ENCODE results near the gene ZNF804A.
"Not testable (repeated sequence)": the region's sequence is repeated elsewhere in the genome, so short reads cannot be mapped to it uniquely, and the experiment has no call there.

The ZNF804A gene

DNA sequence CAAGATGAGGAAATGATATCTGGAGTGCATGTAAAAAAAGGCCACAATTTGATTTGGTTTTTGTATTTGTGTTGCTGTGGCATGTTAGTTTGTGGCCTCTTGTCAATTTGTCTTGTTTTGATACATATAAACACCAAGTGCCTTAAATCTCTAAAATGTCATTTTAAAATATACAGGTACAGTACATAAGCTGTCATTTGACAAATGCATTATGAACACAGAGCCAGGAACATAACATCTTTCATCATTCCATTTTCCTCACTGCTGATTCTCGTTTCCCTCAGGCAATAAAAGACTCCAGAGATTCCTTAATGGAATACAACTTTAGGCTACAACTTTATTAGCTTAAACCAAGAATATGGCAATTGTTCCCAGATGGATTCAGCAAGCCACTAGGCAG is 217.5 kb downstream of the ZNF804A start:
- DNase-seq (ENCODE audit: low read depth in 1 of 2, low spot score in 1 of 2) = no peak

DNA sequence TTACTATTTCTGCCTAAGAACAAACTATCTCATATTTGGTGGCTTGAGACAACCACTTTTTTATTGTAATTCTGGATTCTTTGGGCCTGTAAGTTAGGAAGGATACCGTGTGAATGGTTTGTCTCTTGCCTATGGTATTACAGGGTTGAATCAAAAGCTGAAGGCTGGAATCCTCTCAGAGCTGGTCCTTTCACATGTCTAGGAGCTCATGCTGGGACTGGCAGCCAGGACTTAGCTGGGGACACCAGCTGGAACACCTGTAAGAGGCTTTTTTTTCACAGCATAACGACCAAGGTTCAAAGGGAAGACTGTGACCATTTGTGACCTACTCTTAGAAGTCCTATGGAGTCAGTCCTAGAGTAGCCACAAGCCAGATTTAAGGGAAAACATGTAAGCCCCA is 226.3 kb downstream of the ZNF804A start:
- no peak for DNase-seq (ENCODE audit: low read depth in 1 of 2, low spot score in 1 of 2)

DNA sequence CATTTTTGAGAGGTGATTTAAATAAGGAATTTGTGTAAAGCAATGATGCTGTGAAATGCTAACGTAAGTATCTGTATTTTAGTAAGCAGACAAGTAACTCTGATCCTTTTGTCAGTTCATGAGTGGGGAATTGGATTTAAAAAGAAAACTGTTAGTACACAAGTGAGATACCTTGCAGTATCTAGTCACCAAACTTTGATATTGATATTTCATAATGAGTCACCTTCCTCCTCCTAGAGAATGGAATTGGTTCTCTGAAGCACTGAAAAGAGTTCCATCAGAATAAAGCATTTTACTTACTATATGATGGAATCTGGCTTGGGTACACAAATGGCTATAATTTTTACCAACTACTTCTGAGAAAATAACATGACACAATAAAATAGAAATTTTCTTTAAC is 232.2 kb downstream of the ZNF804A start:
- DNase-seq (ENCODE audit: low read depth in 1 of 2, low spot score in 1 of 2) = no peak

DNA sequence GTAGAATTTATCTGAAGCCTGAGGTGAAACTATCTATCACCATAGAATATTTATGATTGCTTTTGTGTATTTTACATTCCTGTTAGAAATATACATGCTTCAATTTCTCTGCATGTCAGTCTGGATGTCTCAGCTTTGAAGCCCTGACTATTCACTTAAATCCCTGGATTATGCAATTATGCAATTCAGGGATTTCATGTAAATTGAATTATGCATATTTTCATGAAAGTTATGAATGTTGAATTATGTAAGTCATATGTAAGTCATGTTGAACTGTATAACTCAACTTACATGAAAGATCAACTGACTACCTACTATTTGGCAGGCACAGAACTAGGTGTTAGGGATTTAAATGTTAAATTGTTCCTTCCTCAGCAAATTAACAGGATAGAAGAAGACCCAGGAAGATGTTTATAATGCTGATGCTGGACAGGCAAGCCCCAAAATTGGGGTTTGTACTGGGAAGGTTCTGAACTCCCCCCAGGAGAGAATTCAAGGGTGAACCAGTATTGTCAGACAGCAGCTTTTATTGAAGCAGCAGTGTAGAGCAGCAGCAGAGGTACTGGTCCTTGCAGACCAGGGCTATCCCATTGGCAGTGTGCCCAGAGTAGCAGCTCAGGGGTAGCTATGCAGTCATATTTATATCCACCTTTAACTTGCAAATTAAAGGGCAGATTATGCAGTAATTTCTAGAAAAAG is 236.5 kb downstream of the ZNF804A start:
- no peak for DNase-seq (ENCODE audit: low read depth in 1 of 2, low spot score in 1 of 2)

DNA sequence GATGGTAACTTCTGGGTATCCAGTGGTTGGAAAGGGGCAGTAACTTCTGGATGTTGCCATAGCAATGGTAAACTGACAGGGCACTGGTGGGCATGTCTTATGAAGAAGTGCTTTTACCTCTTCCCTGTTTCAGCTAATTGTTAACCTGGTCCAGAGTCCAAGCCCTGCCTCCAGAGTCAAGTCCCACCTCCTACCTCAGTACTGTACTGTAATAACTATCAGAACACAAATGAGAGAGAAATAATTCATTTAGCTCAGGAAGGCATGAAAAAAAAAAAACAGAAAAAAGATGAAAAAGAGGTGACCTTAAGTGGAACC is 237.0 kb downstream of the ZNF804A start:
- no peak for DNase-seq (ENCODE audit: low read depth in 1 of 2, low spot score in 1 of 2)

DNA sequence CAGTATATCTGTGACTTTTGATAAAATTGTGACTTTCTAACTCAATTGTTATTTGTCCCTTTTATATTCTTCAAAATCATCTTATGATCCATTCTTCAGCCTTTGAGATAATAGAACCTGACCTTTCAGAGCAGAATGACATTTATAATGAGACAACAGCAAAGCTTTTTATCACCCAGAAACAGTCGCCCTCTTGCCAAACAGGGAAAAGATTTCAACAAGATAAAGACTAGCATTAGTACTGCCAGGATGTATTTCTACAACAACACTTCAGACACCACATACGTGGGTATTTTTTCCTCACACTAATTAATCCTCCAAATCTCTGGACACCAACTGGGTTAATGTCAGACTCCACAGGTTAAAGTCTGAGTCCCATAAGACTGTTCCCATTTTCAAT is 249.0 kb downstream of the ZNF804A start:
- no peak for DNase-seq (ENCODE audit: low read depth in 1 of 2, low spot score in 1 of 2)

DNA sequence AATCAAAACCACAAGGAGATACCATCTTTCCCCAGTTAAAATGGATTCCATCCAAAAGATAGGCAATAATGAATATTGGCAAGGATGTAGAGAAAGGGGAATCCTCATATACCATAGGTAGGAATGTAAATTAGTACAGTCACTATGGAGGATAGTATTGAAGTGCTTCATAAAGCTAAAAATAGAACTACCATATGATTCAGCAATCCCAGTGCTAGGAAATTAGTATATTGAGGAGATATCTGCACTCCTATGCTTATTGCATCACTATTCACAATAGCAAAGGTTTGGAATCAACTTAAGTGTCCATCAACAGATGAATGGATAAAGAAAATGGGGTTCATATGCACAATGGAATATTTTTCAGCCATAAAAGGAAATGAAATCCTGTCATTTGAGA is 251.2 kb downstream of the ZNF804A start:
- no peak for DNase-seq (ENCODE audit: low read depth in 1 of 2, low spot score in 1 of 2)

DNA sequence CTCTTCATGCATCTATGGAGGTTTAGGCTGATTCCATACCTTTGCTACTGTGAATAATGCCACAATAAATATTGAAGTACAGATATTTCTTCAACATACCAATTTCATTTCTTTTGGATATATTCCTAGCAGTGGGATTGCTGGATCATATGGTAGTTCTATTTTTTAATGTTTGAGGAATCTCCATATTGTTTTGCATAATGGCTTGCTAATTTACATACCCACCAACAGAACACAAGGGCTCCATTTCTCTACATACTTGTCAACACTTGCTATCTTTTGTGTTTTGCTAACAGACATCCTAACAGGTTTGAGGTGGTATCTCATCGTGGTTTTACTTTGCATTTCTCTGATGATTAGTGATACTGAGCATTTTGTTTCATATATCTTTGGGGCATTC is 253.2 kb downstream of the ZNF804A start:
- DNase-seq (ENCODE audit: low read depth in 1 of 2, low spot score in 1 of 2) = no peak

DNA sequence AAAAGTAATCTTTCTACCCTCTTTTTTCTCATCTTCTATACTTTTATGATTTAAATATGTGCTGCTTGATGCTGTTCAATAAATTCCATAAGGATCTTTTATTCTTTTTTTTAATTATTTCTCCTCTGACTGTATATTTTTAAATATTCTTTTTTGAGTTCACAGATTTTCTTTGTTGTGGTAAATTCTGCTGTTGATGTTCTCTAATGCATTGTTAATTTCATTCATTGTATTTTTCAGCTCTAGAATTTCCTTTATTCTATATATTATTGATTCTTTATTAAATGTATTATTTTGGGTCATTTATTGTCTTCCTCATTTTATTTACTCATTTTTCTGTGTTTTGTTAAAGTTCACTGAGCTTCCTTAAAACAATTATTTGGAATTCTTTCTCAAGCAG is 260.9 kb downstream of the ZNF804A start:
- DNase-seq (ENCODE audit: low read depth in 1 of 2, low spot score in 1 of 2) = no peak

DNA sequence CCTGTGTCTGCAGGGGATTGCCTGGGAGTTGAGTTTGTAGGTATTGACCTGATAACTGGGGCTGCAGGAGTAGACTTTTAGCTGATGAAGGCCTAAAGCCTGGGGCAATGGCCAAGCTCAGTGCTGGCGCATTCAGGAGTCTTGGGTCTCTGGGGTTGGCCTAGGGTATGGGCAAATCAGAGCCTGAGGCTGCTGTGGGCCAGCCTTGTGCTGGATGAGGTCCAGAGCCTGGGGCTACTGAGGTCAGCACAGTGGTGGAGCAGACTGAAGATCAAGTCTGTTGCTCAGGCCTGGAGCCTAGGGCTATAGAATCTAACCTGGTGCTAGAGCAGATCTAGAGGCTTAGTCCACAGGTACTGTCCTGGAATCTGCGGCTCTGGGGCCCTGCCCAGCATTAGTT is 262.4 kb downstream of the ZNF804A start:
- DNase-seq (ENCODE audit: low read depth in 1 of 2, low spot score in 1 of 2) = no peak

DNA sequence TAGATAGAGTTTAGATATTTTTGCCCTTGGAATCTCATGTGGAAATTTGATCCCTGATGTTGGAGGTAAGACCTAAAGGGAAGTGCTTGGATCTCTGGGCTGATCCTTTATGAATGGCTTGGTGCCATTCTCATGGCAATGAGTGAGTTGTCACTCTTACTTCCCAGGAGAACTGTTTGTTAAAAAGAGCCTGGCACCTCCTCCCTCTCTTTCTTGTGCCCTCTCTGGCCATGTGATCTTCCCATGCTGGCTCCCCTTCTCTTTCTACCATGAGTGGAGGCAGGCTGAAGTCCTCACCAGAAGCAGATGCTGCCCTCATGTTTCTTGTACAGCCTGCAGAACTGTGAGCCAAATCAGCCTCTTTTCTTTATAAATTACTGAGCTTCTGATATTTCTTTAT is 276.9 kb downstream of the ZNF804A start:
- DNase-seq (ENCODE audit: low read depth in 1 of 2, low spot score in 1 of 2) = no peak

DNA sequence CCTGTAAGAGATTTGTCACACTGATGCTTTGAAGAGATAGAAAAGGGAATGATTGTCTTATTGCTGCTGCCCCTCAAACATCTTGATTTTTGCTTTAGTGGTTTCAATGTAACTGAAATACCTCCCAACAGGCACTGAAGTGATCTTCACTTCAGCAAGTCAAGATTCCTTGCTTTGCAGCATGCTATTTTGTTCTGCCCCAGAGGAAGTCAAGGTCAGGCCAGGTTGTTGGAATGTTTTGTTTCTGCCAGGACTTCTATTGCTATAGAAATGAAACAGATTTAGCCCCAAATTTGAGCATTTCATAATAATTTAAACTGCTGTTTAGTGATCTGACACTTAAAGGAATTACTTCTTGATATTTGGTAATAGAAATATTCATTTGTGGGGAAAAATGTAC is 277.6 kb downstream of the ZNF804A start:
- no peak for DNase-seq (ENCODE audit: low read depth in 1 of 2, low spot score in 1 of 2)

DNA sequence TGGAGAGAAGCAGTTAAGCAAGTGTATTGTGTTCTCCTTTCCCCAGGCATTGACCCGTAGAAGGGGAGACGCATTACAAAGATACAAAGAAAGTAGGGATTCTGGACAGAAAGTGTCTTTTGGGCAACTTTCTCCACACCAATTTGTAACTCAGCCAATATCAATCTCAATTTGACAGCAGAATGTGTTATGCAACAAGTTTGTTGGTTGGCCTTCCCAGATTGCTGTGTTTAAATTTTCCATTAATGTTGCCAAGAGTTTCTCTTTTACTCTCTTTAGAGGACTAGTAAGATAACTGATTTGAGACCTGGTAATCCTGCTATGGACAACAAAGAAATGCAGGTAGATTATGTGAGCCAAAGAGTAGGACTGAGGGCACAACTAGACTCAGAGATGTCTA is 279.6 kb downstream of the ZNF804A start:
- no peak for DNase-seq (ENCODE audit: low read depth in 1 of 2, low spot score in 1 of 2)

DNA sequence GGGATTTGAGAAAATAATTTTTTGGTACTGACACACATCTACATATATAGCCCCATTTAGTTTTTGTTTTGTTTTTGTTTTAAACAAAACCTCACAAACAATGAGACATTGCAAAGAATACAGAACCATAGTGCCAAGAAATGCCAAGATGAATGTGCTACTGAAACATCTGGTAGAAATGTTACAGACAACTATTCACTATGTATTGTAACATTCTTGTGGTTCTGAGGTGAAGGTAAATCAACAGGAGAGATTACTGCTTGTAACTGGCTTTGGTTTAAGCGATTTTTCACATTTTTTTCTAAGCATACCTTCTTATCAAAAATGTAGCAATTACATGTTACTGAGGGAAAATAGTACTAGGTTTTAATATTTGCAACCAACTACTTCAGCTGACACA is 281.3 kb downstream of the ZNF804A start:
- DNase-seq (ENCODE audit: low read depth in 1 of 2, low spot score in 1 of 2) = no peak

DNA sequence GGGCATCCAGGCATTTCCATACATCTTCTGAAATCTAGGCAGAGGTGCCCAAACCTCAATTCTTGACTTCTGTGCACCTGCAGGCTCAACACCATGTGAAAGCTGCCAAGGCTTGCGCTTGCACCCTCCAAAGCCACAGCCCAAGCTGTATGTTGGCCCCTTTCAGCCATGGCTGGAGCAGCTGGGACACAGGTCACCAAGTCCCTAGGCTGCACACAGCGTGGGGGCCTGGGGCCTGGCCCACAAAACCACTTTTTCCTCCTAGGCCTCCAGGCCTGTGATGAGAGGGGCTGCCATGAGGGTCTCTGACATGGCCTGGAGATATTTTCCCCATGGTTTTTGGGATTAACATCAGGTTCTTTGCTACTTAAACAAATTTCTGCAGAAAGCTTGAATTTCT is 288.3 kb downstream of the ZNF804A start:
- not testable (repeated sequence) for DNase-seq (ENCODE audit: low read depth in 1 of 2, low spot score in 1 of 2)

DNA sequence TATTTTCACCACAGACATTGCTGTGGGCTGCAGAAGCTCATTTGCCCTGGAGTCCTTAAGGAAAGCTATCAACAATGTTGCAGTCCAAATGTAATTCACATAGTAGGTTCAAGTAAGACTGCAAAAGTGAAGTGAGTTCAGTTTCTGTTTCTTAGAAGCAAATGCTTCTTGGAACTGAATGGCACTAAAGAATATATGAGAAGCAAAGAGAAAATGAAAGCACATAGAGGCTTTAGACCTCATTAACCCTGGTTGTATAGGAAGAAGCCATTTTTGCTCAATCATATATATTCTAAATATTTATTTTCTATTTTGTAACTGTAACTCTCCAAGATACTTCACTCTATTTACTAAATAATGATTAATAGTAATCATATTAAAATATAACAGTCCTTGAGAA is 292.0 kb downstream of the ZNF804A start:
- DNase-seq (ENCODE audit: low read depth in 1 of 2, low spot score in 1 of 2) = no peak

DNA sequence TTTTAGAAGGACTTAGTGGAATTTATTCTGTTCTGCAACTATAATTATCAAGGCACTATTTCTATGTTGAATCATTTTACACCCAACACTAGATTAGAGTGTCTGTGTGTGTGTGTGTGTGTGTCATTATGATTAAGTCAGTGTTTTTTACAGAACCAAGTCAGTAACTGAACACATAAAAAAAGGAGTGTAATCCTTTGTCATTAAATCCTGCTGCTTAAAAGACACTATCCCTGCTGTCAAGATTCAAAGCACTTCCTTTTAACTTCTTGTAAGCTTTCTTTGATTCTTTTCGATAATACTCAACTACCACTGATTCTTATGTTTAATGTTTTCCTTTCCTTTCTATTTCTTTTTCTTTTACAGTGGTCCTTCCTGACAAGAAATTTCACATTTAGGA is 306.7 kb downstream of the ZNF804A start:
- no peak for DNase-seq (ENCODE audit: low read depth in 1 of 2, low spot score in 1 of 2)

DNA sequence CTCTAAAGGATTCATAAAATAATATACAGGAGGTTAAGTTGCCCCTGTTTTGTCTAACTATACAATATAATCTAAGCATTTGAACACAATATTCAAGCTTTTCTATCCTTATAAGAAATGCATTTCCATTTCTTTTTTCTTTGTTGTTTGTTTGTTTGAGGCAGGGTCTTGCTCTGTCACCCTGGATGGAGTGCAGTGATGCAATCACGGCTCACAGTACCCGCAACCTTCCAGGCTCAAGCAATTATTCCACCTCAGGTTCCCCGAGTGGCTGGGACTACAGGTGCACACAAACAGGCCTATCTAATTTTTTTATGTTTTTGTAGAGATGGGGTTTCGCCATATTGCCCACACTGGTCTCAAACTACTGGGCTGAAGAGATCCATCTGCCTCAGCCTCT is 307.8 kb downstream of the ZNF804A start:
- DNase-seq (ENCODE audit: low read depth in 1 of 2, low spot score in 1 of 2) = no peak

DNA sequence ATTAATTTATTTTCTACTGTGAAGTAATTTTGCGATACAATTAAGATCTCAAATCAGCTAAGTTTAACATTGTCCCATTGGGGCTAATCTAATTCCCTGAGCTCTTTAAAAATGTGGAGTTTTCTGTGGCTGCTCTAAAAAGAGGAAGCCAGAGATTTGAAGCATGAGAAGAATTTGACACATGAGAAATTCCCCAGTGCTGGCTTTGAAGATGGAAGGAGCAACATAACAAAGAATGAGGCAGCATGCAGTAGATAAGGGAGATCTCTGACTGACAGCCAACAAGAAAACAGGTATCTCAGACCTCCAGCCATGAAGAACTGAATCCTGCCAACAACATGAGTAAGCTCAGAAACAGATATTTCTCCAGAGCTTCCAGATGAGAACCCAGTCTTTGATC is 308.4 kb downstream of the ZNF804A start:
- DNase-seq (ENCODE audit: low read depth in 1 of 2, low spot score in 1 of 2) = no peak

DNA sequence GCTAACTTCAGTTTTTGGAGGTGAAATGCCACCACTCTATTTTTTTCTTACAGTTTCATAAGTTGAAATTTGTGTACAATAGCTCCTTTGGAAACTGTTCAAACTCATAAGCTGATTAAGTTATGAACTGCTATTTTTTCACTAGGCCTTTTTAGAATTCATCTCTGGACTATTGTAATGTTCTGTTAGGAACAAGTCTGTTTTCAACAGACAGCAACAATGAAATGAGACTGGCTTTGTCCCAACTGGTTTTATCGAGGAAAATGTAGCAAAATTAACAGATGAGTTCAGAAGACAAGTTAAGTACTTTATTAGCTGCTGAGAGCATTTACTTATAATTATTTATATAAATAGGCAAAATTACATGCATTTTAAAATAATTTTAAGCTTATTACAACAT is 310.6 kb downstream of the ZNF804A start:
- no peak for DNase-seq (ENCODE audit: low read depth in 1 of 2, low spot score in 1 of 2)

DNA sequence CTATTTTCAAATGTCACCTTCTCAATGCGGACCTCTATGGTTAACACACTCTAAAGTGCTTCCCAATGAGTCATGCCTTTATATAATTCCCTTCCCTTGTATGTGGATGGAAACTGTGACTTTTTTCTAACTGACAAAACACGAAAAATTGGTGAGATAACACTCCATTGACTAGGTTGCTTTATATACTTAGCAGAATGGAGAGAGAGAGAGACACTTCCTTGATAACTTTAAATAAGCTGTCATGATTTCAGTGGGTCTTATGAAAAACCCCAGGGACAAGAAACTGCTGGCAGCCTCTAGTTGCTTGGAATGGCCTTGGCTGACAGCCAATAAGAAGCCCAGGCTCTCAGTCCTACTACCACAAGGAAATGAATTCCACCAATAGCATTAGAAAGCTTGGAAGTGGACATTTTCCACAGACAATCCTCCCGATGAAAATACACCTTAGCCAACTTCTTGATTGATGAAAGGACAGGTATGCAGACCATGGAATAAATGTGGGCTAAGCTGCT is 322.2 kb downstream of the ZNF804A start:
- no peak for DNase-seq (ENCODE audit: low read depth in 1 of 2, low spot score in 1 of 2)

DNA sequence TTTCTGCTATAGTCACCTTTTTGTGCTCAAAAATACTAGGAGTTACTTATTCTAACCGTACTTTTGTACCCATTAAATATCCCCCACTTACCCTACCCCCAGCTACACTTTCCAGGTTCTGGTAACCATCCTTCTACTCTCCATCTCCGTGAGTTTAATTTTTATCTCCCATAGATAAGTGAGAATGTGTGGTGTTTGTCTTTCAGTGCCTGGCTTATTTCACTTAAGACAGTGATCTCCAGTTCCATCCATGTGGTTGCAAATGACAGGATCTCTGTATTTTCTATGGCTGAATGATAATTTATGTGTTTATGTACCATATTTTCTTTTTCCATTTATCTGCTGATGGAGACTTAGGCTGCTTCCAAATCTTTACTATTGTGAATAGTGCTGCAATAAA is 323.3 kb downstream of the ZNF804A start:
- no peak for DNase-seq (ENCODE audit: low read depth in 1 of 2, low spot score in 1 of 2)

DNA sequence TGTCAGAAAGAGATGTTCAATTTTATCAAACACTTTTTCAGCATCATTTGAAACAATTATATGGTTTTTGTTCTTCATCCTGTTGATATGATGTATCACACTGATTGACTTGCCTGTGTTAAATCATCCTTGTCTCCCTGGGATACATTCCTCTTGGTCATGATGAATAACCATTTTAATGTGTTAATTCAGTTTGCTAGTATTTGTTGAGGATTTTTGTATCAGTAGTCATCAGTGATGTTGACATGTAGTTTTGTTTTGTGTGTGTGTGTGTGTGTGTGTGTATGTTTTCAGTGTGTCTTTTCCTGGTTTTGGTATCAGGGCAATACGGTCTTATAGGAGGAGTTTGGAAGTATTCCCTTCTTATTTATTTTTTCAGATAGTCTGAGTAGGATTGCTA is 325.4 kb downstream of the ZNF804A start:
- DNase-seq (ENCODE audit: low read depth in 1 of 2, low spot score in 1 of 2) = no peak

DNA sequence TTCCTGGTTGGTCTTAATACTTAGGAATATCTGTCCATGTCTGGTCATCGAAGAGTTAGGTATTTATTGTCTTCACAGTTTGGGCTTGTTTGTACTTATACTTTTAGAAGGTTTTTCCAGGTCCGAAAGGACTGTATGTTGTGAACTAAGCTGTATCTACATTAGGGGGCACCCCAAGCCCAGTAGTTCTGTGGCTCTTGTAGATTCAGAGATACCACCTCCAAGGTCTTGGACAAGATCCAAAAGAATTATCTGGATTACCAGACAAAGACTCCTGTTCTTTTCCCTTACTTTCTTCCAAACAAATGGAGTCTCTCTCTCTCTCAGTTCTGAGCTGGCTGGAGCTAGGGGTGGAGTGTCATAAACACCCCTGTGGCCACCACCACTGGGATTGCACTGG is 328.7 kb downstream of the ZNF804A start:
- DNase-seq (ENCODE audit: low read depth in 1 of 2, low spot score in 1 of 2) = no peak
